GM23338 (cell line): ENCODE results near the gene SYTL1.

Experiments used
- CTCF ChIP-seq, 2 experiments: fragments of 200-600 bp in 1 of 2; sonication (generic) in 1 of 2; conservative IDR thresholded peaks; 2 replicates each; pipeline versions ENCODE4 v1.5.1 to v1.6.1; 2016 to 2017; ENCODE audit warnings: antibody characterized with exemption in 2 of 2, low read depth in 2 of 2, mild to moderate bottlenecking in 2 of 2, moderate library complexity in 1 of 2
- EZH2phosphoT487 ChIP-seq: fragments of 200-600 bp; sonication (generic); IDR thresholded peaks from one replicate; pipeline ENCODE4 v1.8.1; 2018; ENCODE audit warnings: antibody characterized with exemption; ENCODE audit not compliant: unreplicated experiment
- POLR2AphosphoS5 ChIP-seq: IDR thresholded peaks from 2 replicates; pipeline ENCODE4 v1.6.1; 2016; ENCODE audit warnings: antibody characterized with exemption, low read depth
- ZNF114 ChIP-seq: fragments of 250-450 bp; sonication (Bioruptor Pico); IDR thresholded peaks from 2 replicates; pipeline ENCODE4 v1.5.0; 2020; ENCODE audit warnings: mild to moderate bottlenecking, moderate library complexity

GRCh38 chr1:27361044-27361402 is 19.2 kb downstream of the SYTL1 start:
- TF ChIP-seq CTCF (conservative IDR thresholded peaks at IDR 0.05; ENCODE audit: low read depth in 2 of 2) (no peak), POLR2AphosphoS5 (peak; percentile 34; the same call in 1 of the 2 replicates), EZH2phosphoT487 (no peak), ZNF114 (CRISPR knock-in tag) (no peak)
